HFFc6 (cell line): ENCODE results near the gene GRAMD4. TPM values are rescaled to one million over a fixed set of nuclear protein-coding genes. Genes with fewer than 3 reads are reported as not detected.

Experiments used
- DNase-seq: peaks from one replicate; pipeline ENCODE4 v3.0.0-alpha.2; 2018
- H3K27ac Mint-ChIP-seq: 2 replicates; pipeline ENCODE4 v1.8.0; 2020; ENCODE audit warnings: mild to moderate bottlenecking, mixed read lengths
- H3K27me3 Mint-ChIP-seq: 2 replicates; pipeline ENCODE4 v1.8.0; 2021; ENCODE audit warnings: mild to moderate bottlenecking, moderate library complexity, mixed read lengths; ENCODE audit not compliant: insufficient read depth
- H3K36me3 Mint-ChIP-seq: 2 replicates; pipeline ENCODE4 v1.8.0; 2021; ENCODE audit warnings: low read depth, mixed read lengths
- H3K4me1 Mint-ChIP-seq: 2 replicates; pipeline ENCODE4 v1.8.0; 2020; ENCODE audit warnings: low read depth, mixed read lengths
- H3K4me3 Mint-ChIP-seq: 2 replicates; pipeline ENCODE4 v1.8.0; 2020; ENCODE audit warnings: mild to moderate bottlenecking, moderate library complexity, mixed read lengths
- H3K9me3 Mint-ChIP-seq: 2 replicates; pipeline ENCODE4 v1.8.0; 2020; ENCODE audit warnings: mild to moderate bottlenecking, mixed read lengths
- CTCF ChIP-seq: fragments of 200-600 bp; sonication (generic); IDR thresholded peaks from 2 replicates; pipeline ENCODE4 v1.5.0; 2021; ENCODE audit warnings: antibody characterized with exemption, mild to moderate bottlenecking
- total RNA-seq, 6 experiments: library from RNA; stranded (reverse); fragmentation: NEBNext Ultra II Directional; extraction: Animal tissue kit (Norgen Biotek cat#: 25700); gene quantifications; 2 replicates in 1 of 6; 3 replicates in 5 of 6; pipeline ENCODE4 v1.2.3, GENCODE V29; 2021

GRAMD4 gene
- total RNA-seq, 6 experiments from 2014 or later: 6.8 to 16.3 (median 9.5) TPM

GRCh38 chr22:46657655-46657953, 37.4 kb downstream of the GRAMD4 start:
- Mint-ChIP-seq H3K27ac (no peak overlapping the region), H3K4me3 (no peak overlapping the region), H3K36me3 (no peaks in the 10 kb centered on the region), H3K27me3 (peaks cover 1% of the 10 kb centered on the region; the same call in 1 of the 2 replicates), H3K9me3 (no peaks in the 10 kb centered on the region), H3K4me1 (peaks cover 4% of the 10 kb centered on the region; the same call in 1 of the 2 replicates)
- DNase-seq: no peak
- TF ChIP-seq CTCF: no peak

GRCh38 chr22:46657996-46658947, 38.1 kb downstream of the GRAMD4 start:
- Mint-ChIP-seq H3K4me1 (no peaks in the 10 kb centered on the region), H3K27ac (no peak overlapping the region), H3K36me3 (no peaks in the 10 kb centered on the region), H3K4me3 (no peak overlapping the region), H3K9me3 (no peaks in the 10 kb centered on the region), H3K27me3 (peaks cover 1% of the 10 kb centered on the region; the same call in 1 of the 2 replicates)
- no peak for DNase-seq
- TF ChIP-seq CTCF: no peak

GRCh38 chr22:46659059-46659790, 39.0 kb downstream of the GRAMD4 start:
- Mint-ChIP-seq H3K27me3 (peaks cover 1% of the 10 kb centered on the region; the same call in 1 of the 2 replicates), H3K9me3 (no peaks in the 10 kb centered on the region), H3K4me1 (no peaks in the 10 kb centered on the region), H3K36me3 (no peaks in the 10 kb centered on the region), H3K4me3 (no peak overlapping the region), H3K27ac (no peak overlapping the region)
- DNase-seq: no peak
- TF ChIP-seq CTCF: no peak

GRCh38 chr22:46659791-46660186, 39.6 kb downstream of the GRAMD4 start:
- Mint-ChIP-seq H3K27ac (no peak overlapping the region), H3K9me3 (no peaks in the 10 kb centered on the region), H3K4me1 (no peaks in the 10 kb centered on the region), H3K36me3 (no peaks in the 10 kb centered on the region), H3K4me3 (no peak overlapping the region), H3K27me3 (peaks cover 1% of the 10 kb centered on the region; the same call in 1 of the 2 replicates)
- no peak for TF ChIP-seq CTCF
- DNase-seq: no peak

- no peak overlapping the region for H3K27ac Mint-ChIP-seq
- H3K27me3 Mint-ChIP-seq: peaks cover 1% of the 10 kb centered on the region
- TF ChIP-seq CTCF: no peak
- no peaks in the 10 kb centered on the region for H3K36me3 Mint-ChIP-seq
- DNase-seq: no peak
- no peak overlapping the region for H3K4me3 Mint-ChIP-seq
- H3K9me3 Mint-ChIP-seq: no peaks in the 10 kb centered on the region
- no peaks in the 10 kb centered on the region for H3K4me1 Mint-ChIP-seq
These were observed 40.5 kb downstream of the GRAMD4 start for GRCh38 chr22:46660604-46661201.
